ENCODE data around the gene FZR1. TPM values are rescaled to one million over a fixed set of nuclear protein-coding genes. Genes with fewer than 3 reads are reported as not detected.

Gene FZR1
- total and polyA plus RNA-seq, 3 donors from 2014 or later, result 91.2 to 123 (median 95.1) TPM

DNA sequence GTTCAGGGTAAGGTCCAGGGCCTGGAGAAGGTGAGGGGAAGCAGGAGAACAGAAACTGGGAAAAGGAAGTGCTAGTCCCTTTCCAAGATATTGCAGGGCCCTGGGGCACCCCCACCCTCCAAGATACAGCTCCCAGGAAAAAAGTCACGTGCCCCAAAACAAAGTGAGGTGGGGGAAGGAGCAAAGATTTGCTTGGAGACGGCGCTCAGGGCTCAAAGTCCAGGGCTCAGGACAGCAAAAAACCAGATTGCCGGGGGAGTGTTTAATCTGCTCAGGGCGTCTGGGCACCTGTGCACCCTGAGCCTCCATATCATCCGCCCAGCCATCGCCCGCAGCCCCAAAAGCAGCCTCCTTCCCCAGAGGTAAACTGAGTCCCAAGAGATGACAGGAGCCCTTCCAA, 32.1 kb upstream of the FZR1 start:
- 79 to 87% methylated on average over 8 of the region's 8 CpGs for WGBS, 2 donors
- Histone ChIP-seq H3K9me3 (no peaks in the 10 kb centered on the region), H3K4me3 (no peak overlapping the region), H3K27ac (no peak overlapping the region), H3K4me1 (no peaks in the 10 kb centered on the region), H3K27me3 (no peaks in the 10 kb centered on the region), H3K36me3 (ENCODE audit: low read depth, missing control alignments) (no peaks in the 10 kb centered on the region)
- intact Hi-C loops (cut with DNase I; ENCODE audit: low total_unique reads), result loop anchor here (5.0 kb wide), 1 partner anchor 152 kb away; no protein-coding TSS in a partner anchor
- no peak for DNase-seq
- TF ChIP-seq POLR2A (IDR thresholded peaks at IDR 0.05) (no peak), CTCF (IDR thresholded peaks at IDR 0.05) (no peak)

- no peaks in the 10 kb centered on the region for H3K9me3 ChIP-seq
- intact Hi-C loops (cut with DNase I; ENCODE audit: low total_unique reads), result loop anchor here (5.0 kb wide), 1 partner anchor 152 kb away; no protein-coding TSS in a partner anchor
- H3K36me3 ChIP-seq (ENCODE audit: low read depth, missing control alignments), result no peaks in the 10 kb centered on the region
- no peak overlapping the region for H3K4me3 ChIP-seq
- no peak for DNase-seq
- no peaks in the 10 kb centered on the region for H3K4me1 ChIP-seq
- no peak overlapping the region for H3K27ac ChIP-seq
- no peaks in the 10 kb centered on the region for H3K27me3 ChIP-seq
- TF ChIP-seq POLR2A (IDR thresholded peaks at IDR 0.05) (no peak), CTCF (IDR thresholded peaks at IDR 0.05) (no peak)
- WGBS, 2 donors, result 71 to 78% methylated on average over 2 of the region's 2 CpGs
These were observed 31.5 kb upstream of the FZR1 start for GRCh38 chr19:3474614-3475013.

DNA sequence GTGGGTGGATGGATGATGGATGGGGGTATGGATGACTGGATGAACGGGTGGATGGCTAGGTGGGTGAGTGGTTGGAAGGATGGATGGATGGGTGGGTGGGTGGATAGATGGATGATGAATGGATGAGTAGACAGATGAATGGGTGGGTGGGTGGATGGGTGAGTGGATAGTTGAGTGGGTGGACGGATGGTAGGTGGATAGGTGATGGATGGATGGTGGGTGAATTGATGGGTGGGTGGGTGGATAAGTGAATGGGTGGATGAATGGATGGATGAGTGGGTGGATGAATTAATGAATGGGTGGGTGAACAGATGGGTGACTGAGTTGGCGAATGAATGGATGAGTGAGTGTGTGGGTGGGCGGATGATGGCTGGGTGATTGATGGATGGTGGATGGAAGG, 30.7 kb upstream of the FZR1 start:
- H3K27me3 ChIP-seq, result no peaks in the 10 kb centered on the region
- 85 to 87% methylated on average over 4 of the region's 4 CpGs for WGBS, 2 donors
- TF ChIP-seq CTCF (IDR thresholded peaks at IDR 0.05) (no peak), POLR2A (IDR thresholded peaks at IDR 0.05) (no peak)
- no peaks in the 10 kb centered on the region for H3K4me1 ChIP-seq
- intact Hi-C loops (cut with DNase I; ENCODE audit: low total_unique reads), result no loop called here
- H3K27ac ChIP-seq, result no peak overlapping the region
- H3K4me3 ChIP-seq, result no peak overlapping the region
- DNase-seq, result no peak
- no peaks in the 10 kb centered on the region for H3K9me3 ChIP-seq
- no peaks in the 10 kb centered on the region for H3K36me3 ChIP-seq (ENCODE audit: low read depth, missing control alignments)

DNA sequence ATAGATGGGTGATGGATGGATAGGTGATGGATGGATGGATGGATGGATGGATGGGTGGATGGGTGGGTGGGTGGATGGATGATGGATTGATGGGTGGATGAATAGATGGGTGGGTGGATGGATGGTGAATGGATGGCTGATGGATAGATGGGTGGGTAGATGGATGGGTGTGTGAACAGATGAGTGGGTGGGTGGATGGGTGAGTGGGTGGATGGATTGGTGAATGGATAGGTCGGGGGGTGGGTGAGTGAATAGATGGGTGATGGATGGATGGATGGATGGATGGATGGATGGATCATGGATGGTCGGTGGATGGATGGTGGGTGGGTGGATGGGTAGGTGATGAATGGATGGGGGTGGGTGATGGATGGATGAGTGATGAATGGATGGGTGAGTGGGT, 29.3 kb upstream of the FZR1 start:
- Histone ChIP-seq H3K27ac (no peak overlapping the region), H3K9me3 (no peaks in the 10 kb centered on the region), H3K27me3 (no peaks in the 10 kb centered on the region), H3K4me3 (no peak overlapping the region), H3K36me3 (ENCODE audit: low read depth, missing control alignments) (no peaks in the 10 kb centered on the region), H3K4me1 (no peaks in the 10 kb centered on the region)
- intact Hi-C loops (cut with DNase I; ENCODE audit: low total_unique reads), result no loop called here
- TF ChIP-seq CTCF (IDR thresholded peaks at IDR 0.05), result no peak
- no peak for TF ChIP-seq POLR2A (IDR thresholded peaks at IDR 0.05)
- no peak for DNase-seq
- WGBS, 2 donors, result 78 to 85% methylated on average over 2 of the region's 2 CpGs

DNA sequence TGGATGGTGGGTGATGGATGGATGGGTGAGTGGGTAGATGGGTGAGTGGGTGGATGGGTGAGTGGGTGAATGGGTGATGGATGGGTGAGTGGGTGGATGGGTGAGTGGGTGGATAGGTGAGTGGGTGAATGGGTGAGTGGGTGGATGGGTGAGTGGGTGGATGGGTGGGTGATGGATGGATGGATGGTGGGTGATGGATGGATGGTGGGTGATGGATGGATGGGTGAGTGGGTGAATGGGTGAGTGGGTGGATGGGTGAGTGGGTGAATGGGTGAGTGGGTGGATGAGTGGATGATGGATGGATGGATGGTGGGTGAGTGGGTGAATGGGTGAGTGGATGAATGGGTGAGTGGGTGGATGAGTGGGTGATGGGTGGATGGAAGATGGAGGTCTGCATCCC, 28.6 kb upstream of the FZR1 start:
- no peak overlapping the region for H3K27ac ChIP-seq
- intact Hi-C loops (cut with DNase I; ENCODE audit: low total_unique reads), result no loop called here
- no peaks in the 10 kb centered on the region for H3K9me3 ChIP-seq
- no peaks in the 10 kb centered on the region for H3K36me3 ChIP-seq (ENCODE audit: low read depth, missing control alignments)
- H3K27me3 ChIP-seq, result no peaks in the 10 kb centered on the region
- TF ChIP-seq CTCF (IDR thresholded peaks at IDR 0.05) (no peak), POLR2A (IDR thresholded peaks at IDR 0.05) (no peak)
- H3K4me1 ChIP-seq, result no peaks in the 10 kb centered on the region
- no peak overlapping the region for H3K4me3 ChIP-seq
- no peak for DNase-seq

Measured in testis (tissue), 3 donors.